Gastrocnemius medialis (tissue), 4 donors: ENCODE measurements around the gene PARP6.

Experiments used
- POLR2A ChIP-seq, 2 donors: fragments of 450-650 bp; IDR thresholded peaks; one replicate each; pipeline ENCODE4 v1.6.1; 2017; ENCODE audit warnings: antibody characterized with exemption in 2 of 2, mild to moderate bottlenecking in 2 of 2, moderate library complexity in 2 of 2
- TF ChIP-seq, protein P1 (sequence below), 5 experiments: fragments of 450-650 bp in 3 of 5; fragments of 200-600 bp in 2 of 5; sonication (generic) in 2 of 5; IDR thresholded peaks in 4 of 5; conservative IDR thresholded peaks in 1 of 5; 1 replicate in 4 of 5; 2 replicates in 1 of 5; pipeline ENCODE4 v1.5.1; 2016 to 2019; ENCODE audit warnings: antibody characterized with exemption in 5 of 5, mild to moderate bottlenecking in 3 of 5, moderate library complexity in 3 of 5

DNA sequence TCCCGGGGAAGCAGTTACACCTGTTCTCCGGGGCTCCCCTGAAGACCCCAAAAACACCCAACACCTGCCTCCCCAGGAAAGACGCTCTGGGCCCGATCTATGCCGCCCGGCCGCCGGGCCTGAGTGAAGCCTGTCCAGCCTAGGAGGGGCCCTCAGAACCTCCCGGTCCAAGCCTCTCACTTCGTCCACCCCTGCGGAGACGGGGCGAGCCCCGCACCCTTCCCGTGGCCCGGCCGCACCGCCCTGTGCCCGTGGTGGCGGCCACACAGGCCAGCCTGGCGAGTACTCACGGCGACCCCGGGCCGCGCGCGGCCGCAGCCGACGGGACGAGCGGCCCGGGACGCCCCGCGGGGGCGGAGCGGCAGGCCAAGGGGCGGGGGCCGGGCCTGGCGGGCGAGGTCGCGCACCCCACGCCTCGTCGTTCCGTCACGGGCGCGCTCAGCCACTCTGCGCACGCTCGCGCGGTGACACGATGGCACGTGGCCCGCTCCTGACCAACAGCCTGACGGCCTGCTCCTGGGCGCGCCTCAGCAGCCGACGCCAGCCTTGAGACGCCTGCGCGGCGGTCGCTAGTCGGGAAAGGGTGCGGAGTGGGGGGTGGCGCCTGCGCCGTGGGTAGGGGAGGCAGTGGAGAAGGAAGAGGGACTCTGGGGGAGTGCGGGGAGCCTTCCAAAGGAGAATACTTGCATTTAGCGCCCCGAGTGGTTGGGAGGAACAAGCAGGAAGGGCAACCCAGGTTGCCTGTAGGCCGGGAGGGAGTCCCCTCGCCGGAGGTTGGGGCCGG is at the start of gene PARP6:
- TF ChIP-seq, protein P1, sequence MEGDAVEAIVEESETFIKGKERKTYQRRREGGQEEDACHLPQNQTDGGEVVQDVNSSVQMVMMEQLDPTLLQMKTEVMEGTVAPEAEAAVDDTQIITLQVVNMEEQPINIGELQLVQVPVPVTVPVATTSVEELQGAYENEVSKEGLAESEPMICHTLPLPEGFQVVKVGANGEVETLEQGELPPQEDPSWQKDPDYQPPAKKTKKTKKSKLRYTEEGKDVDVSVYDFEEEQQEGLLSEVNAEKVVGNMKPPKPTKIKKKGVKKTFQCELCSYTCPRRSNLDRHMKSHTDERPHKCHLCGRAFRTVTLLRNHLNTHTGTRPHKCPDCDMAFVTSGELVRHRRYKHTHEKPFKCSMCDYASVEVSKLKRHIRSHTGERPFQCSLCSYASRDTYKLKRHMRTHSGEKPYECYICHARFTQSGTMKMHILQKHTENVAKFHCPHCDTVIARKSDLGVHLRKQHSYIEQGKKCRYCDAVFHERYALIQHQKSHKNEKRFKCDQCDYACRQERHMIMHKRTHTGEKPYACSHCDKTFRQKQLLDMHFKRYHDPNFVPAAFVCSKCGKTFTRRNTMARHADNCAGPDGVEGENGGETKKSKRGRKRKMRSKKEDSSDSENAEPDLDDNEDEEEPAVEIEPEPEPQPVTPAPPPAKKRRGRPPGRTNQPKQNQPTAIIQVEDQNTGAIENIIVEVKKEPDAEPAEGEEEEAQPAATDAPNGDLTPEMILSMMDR (IDR thresholded peaks at IDR 0.05 in 4 of 5, conservative IDR thresholded peaks at IDR 0.05 in 1 of 5), result peak; percentile 66 to 78 (median 70)
- TF ChIP-seq POLR2A (IDR thresholded peaks at IDR 0.05), result peak; percentile 82 to 89
